Measurements from ENCODE around the gene GALNT4. TPM values are rescaled to one million over a fixed set of nuclear protein-coding genes. Genes with fewer than 3 reads are reported as not detected.

The GALNT4 gene
- polyA plus RNA-seq, 1 experiment: 2.1 TPM

DNA sequence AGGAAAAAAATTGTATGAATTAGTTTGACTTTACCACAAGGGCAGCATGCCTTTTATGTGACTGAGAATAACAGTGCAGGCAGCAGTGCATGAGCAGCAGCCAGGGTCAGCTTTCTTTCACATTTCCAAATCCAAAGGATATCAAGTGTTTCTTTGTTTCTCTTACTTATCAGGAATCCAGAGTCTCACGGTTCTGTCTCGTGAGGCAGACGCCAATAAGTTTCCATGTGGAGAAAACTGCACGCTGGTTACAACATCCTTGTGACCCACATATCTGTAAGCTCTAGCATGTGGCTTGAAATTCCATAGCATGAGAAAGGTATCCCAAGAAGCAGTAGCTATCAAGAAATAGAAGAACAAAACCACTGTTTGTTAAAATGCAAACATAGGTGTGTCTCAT, 27.6 kb downstream of the GALNT4 start:
- ChIA-PET CTCF (interaction anchor here (0.8 to 2.1 kb wide), 6 partner anchors 10 to 464 kb away, joined by 3 to 7 read pairs (median 4); partner anchors contain the start of gene GALNT4), POLR2A (no interaction called here)
- no peak for DNase-seq (ENCODE audit: low read depth)
- Histone ChIP-seq H3K36me3 (ENCODE audit: control insufficient read depth, insufficient read depth, low read length) (no peaks in the 10 kb centered on the region), H3K27me3 (ENCODE audit: control insufficient read depth, insufficient read depth, low read length) (no peaks in the 10 kb centered on the region), H3K4me3 (ENCODE audit: low read depth, low read length) (no peak overlapping the region)
- TF ChIP-seq, protein P1, sequence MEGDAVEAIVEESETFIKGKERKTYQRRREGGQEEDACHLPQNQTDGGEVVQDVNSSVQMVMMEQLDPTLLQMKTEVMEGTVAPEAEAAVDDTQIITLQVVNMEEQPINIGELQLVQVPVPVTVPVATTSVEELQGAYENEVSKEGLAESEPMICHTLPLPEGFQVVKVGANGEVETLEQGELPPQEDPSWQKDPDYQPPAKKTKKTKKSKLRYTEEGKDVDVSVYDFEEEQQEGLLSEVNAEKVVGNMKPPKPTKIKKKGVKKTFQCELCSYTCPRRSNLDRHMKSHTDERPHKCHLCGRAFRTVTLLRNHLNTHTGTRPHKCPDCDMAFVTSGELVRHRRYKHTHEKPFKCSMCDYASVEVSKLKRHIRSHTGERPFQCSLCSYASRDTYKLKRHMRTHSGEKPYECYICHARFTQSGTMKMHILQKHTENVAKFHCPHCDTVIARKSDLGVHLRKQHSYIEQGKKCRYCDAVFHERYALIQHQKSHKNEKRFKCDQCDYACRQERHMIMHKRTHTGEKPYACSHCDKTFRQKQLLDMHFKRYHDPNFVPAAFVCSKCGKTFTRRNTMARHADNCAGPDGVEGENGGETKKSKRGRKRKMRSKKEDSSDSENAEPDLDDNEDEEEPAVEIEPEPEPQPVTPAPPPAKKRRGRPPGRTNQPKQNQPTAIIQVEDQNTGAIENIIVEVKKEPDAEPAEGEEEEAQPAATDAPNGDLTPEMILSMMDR (IDR thresholded peaks at IDR 0.05; ENCODE audit: insufficient read depth, low read depth, low read length): no peak

DNA sequence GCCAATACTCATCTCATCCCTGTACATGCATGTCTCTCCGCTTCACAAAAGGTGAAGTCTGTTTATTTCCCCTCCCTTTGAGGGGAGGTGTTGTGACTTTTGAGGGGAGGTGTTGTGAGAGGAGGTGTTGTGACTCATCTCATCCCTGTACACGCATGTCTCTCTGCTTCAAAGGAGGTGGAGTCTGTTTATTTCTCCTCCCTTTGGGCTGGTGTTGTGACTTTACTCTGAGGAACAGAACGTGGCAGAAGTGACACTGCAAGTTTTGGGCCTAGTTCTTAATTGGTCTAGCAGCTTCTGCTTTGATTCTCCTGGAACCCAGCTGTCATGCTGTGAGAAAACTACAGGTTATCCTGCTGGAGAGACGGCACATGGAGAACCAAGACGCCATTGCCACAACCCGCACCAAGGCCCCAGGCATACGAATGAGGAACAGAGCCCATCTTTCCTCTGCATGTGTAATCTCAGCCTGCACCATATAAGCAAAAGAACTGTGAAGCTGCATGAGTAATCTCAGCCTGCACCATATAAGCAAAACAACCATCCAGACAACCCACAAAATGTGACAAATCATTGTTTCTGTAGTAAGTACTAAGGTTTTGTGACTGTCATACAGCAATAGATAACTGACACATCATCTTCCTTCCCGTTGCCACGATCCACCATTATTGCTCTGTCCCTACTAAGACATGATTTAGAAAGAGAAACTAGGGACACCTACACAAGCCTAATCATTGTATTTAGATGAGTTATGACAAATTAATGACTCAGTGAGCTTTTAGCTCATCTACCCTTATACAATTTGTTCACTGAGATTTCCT, 30.0 kb downstream of the GALNT4 start:
- DNase-seq (ENCODE audit: low read depth): no peak
- ChIA-PET CTCF (interaction anchor here (1.0 to 1.4 kb wide), 2 partner anchors 24 kb away, joined by 3 to 5 read pairs; no protein-coding TSS in a partner anchor), POLR2A (interaction anchor here (0.6 kb wide), 1 partner anchor 23 kb away, joined by 9 read pairs; no protein-coding TSS in a partner anchor)
- Histone ChIP-seq H3K27me3 (ENCODE audit: control insufficient read depth, insufficient read depth, low read length) (no peaks in the 10 kb centered on the region), H3K4me3 (ENCODE audit: low read depth, low read length) (no peak overlapping the region), H3K36me3 (ENCODE audit: control insufficient read depth, insufficient read depth, low read length) (no peaks in the 10 kb centered on the region)
- TF ChIP-seq, protein P1 (IDR thresholded peaks at IDR 0.05; ENCODE audit: insufficient read depth, low read depth, low read length): no peak

DNA sequence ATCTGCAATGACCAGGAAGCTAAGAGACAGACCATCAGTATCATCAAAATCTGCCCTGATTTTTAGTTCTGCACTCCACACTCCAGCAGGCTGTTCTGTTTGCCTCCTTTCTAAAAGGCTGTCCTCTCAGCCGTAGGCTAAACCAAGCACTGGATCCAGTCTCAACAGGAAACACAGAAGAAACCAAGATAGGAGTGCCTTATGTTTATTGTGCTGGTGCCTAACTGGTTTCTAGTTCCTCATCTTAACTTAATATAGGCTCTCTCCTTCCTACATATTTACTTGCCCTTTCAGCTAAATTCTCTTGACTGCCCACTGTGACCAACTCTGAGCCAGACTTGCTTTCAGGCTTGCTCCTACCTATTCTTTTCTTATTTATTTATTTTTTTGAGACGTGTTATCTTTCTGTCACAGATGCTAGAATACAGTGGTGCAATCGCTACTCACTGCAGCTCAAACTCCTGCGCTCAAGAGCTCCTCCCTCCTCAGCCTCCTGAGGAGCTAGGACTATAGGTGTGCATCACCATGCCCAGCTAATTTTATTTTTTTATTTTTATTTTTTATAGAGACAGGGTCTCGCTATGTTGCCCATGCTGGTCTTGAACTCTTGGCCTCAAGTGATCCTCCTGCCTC, 30.8 kb downstream of the GALNT4 start:
- no peaks in the 10 kb centered on the region for H3K27me3 ChIP-seq (ENCODE audit: control insufficient read depth, insufficient read depth, low read length)
- H3K4me3 ChIP-seq (ENCODE audit: low read depth, low read length): no peak overlapping the region
- H3K36me3 ChIP-seq (ENCODE audit: control insufficient read depth, insufficient read depth, low read length): no peaks in the 10 kb centered on the region
- TF ChIP-seq, protein P1 (IDR thresholded peaks at IDR 0.05; ENCODE audit: insufficient read depth, low read depth, low read length): no peak
- ChIA-PET POLR2A (no interaction called here), CTCF (interaction anchor here (1.0 kb wide), 1 partner anchor 23 kb away, joined by 3 read pairs; no protein-coding TSS in a partner anchor)
- no peak for DNase-seq (ENCODE audit: low read depth)

DNA sequence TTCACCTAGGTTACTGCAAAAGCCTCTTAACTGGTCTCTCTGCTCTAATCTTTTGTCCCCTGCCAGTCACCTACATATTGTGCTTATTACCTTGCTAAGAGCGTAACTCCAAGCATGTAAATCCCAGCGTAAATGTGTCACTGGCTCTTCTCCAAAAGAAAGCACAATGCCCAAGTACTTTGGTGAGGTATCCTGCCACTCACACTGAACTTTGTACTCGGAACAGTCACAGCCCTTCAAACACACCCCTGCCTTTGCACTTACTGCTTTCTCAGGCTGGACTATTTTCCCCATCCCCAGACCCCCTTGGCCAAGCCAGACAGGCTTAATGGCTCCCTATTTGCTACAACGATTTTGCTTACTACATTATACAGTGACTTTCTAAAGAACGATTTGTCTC, 31.7 kb downstream of the GALNT4 start:
- no peaks in the 10 kb centered on the region for H3K36me3 ChIP-seq (ENCODE audit: control insufficient read depth, insufficient read depth, low read length)
- no peak for DNase-seq (ENCODE audit: low read depth)
- CTCF ChIA-PET: no interaction called here
- no peaks in the 10 kb centered on the region for H3K27me3 ChIP-seq (ENCODE audit: control insufficient read depth, insufficient read depth, low read length)
- H3K4me3 ChIP-seq (ENCODE audit: low read depth, low read length): no peak overlapping the region
- POLR2A ChIA-PET: no interaction called here
- TF ChIP-seq, protein P1 (IDR thresholded peaks at IDR 0.05; ENCODE audit: insufficient read depth, low read depth, low read length): no peak

DNA sequence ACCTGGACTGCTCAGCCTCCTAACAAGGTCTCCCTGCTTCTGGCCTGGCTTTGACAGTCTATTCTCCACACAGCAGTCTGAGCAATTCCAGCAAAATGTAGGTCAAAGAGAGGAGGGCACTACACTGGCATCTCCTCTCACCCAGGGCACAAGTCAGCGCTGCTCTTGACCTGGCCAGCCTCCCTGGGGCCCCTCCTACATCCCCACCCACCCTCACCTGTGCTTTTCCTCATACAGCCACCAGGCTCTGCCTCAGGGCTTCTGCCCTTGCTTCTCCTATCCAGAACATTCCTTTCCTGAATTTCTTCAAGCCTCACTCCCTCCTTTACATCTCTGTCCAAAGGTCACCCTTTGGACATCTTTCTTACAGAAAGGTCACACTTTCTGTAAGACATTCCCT, 33.7 kb downstream of the GALNT4 start:
- DNase-seq (ENCODE audit: low read depth): no peak
- Histone ChIP-seq H3K36me3 (ENCODE audit: control insufficient read depth, insufficient read depth, low read length) (no peaks in the 10 kb centered on the region), H3K4me3 (ENCODE audit: low read depth, low read length) (no peak overlapping the region), H3K27me3 (ENCODE audit: control insufficient read depth, insufficient read depth, low read length) (no peaks in the 10 kb centered on the region)
- ChIA-PET POLR2A (no interaction called here), CTCF (no interaction called here)
- TF ChIP-seq, protein P1 (IDR thresholded peaks at IDR 0.05; ENCODE audit: insufficient read depth, low read depth, low read length): no peak
